GM23338 (cell line): Measurements from ENCODE around the gene HYAL1. TPM values are rescaled to one million over a fixed set of nuclear protein-coding genes. Genes with fewer than 3 reads are reported as not detected.

Experiments
- ATAC-seq: fragments of 200-7000 bp; cut with Tn5 transposase; 3 replicates; pipeline ENCODE4 v1.9.1; 2020
- DNase-seq: peaks from one replicate; pipeline ENCODE4 v3.0.0-alpha.2; 2015; ENCODE audit warnings: low spot score
- H2AFZ ChIP-seq: fragments of 200-600 bp; sonication (generic); 2 replicates; pipeline ENCODE4 v1.8.0; 2016; ENCODE audit warnings: antibody characterized with exemption, mild to moderate bottlenecking, moderate library complexity
- H3F3A ChIP-seq: fragments of 200-600 bp; sonication (generic); replicated peaks from 2 replicates; pipeline ENCODE4 v1.8.0; 2017; ENCODE audit warnings: antibody characterized with exemption, mixed run types, low read depth
- H3K27ac ChIP-seq: fragments of 200-600 bp; sonication (generic); 2 replicates; pipeline ENCODE4 v1.6.1; 2016; ENCODE audit warnings: low read depth
- H3K27me3 ChIP-seq: fragments of 200-600 bp; sonication (generic); 2 replicates; pipeline ENCODE4 v1.8.0; 2016; ENCODE audit warnings: mild to moderate bottlenecking, mixed run types, moderate library complexity; ENCODE audit not compliant: insufficient read depth
- H3K36me3 ChIP-seq: fragments of 200-600 bp; sonication (generic); 2 replicates; pipeline ENCODE4 v1.8.0; 2016; ENCODE audit warnings: mild to moderate bottlenecking; ENCODE audit not compliant: insufficient read depth
- H3K4me1 ChIP-seq: fragments of 200-600 bp; sonication (generic); 2 replicates; pipeline ENCODE4 v1.8.0; 2016; ENCODE audit warnings: mild to moderate bottlenecking, moderate library complexity; ENCODE audit not compliant: insufficient read depth
- H3K4me2 ChIP-seq: fragments of 200-600 bp; sonication (generic); 2 replicates; pipeline ENCODE4 v1.7.1; 2017; ENCODE audit warnings: mixed run types
- H3K4me3 ChIP-seq: fragments of 200-600 bp; sonication (generic); 2 replicates; pipeline ENCODE4 v1.6.1; 2016; ENCODE audit warnings: mixed run types
- H3K79me2 ChIP-seq: fragments of 200-600 bp; sonication (generic); replicated peaks from 2 replicates; pipeline ENCODE4 v1.8.0; 2017; ENCODE audit warnings: mild to moderate bottlenecking; ENCODE audit not compliant: insufficient read depth
- H3K9me2 ChIP-seq: fragments of 200-600 bp; sonication (generic); 2 replicates; pipeline ENCODE4 v1.8.0; 2017; ENCODE audit not compliant: insufficient read depth
- H4K20me1 ChIP-seq: fragments of 200-600 bp; sonication (generic); replicated peaks from 2 replicates; pipeline ENCODE4 v1.8.0; 2017; ENCODE audit warnings: mild to moderate bottlenecking; ENCODE audit not compliant: insufficient read depth
- H3K27ac Mint-ChIP-seq: 2 replicates; pipeline ENCODE4 v1.8.0; 2020; ENCODE audit warnings: inconsistent platforms, mild to moderate bottlenecking, moderate library complexity, mixed read lengths
- H3K27me3 Mint-ChIP-seq: 3 replicates; pipeline ENCODE4 v1.8.0; 2022; ENCODE audit warnings: low read depth, mild to moderate bottlenecking, moderate library complexity, mixed read lengths, inconsistent platforms; ENCODE audit not compliant: insufficient read depth, poor library complexity
- H3K36me3 Mint-ChIP-seq: 3 replicates; pipeline ENCODE4 v1.8.0; 2021; ENCODE audit warnings: low read depth, mild to moderate bottlenecking, inconsistent platforms, moderate library complexity, mixed read lengths
- H3K4me1 Mint-ChIP-seq: 3 replicates; pipeline ENCODE4 v1.8.0; 2020; ENCODE audit warnings: mild to moderate bottlenecking, inconsistent platforms, mixed read lengths
- H3K4me3 Mint-ChIP-seq: 3 replicates; pipeline ENCODE4 v1.8.0; 2021; ENCODE audit warnings: moderate library complexity, mild to moderate bottlenecking, inconsistent platforms, mixed read lengths
- H3K9me3 Mint-ChIP-seq: 3 replicates; pipeline ENCODE4 v1.8.0; 2020; ENCODE audit warnings: moderate library complexity, mild to moderate bottlenecking, inconsistent platforms, mixed read lengths
- JUNB ChIP-seq: IDR thresholded peaks from one replicate; pipeline ENCODE4 v1.6.1; 2016; ENCODE audit warnings: antibody characterized with exemption; ENCODE audit not compliant: unreplicated experiment
- POLR2AphosphoS5 ChIP-seq: IDR thresholded peaks from 2 replicates; pipeline ENCODE4 v1.6.1; 2016; ENCODE audit warnings: antibody characterized with exemption, low read depth
- REST ChIP-seq: IDR thresholded peaks from one replicate; pipeline ENCODE4 v1.6.1; 2018; ENCODE audit warnings: antibody characterized with exemption; ENCODE audit not compliant: unreplicated experiment
- STAT1 ChIP-seq: IDR thresholded peaks from one replicate; pipeline ENCODE4 v1.6.1; 2016; ENCODE audit warnings: antibody characterized with exemption; ENCODE audit not compliant: unreplicated experiment
- ZNF462 ChIP-seq: fragments of 250-450 bp; sonication (Bioruptor Pico); IDR thresholded peaks from 2 replicates; pipeline ENCODE4 v1.5.0; 2020; ENCODE audit warnings: mild to moderate bottlenecking, moderate library complexity
- polyA plus RNA-seq: library from polyadenylated mRNA; unstranded; fragments of >200 nt; fragmentation: Nextera tagmentation; extraction: Ambion mirVana; gene quantifications from 2 replicates; pipeline ENCODE4 v1.2.1, GENCODE V29; 2016
- total RNA-seq: library from RNA; depleted of rRNA; stranded (reverse); fragments of >200 nt; shearing (Covaris generic); gene quantifications from 2 replicates; pipeline ENCODE4 v1.2.3, GENCODE V29; 2014

Gene HYAL1
- total and polyA plus RNA-seq, 2 experiments from 2014 or later: 2.1 to 5.0 TPM

GRCh38 chr3:50318615-50319014 lies 15.2 kb upstream of the HYAL1 start (continued):
- TF ChIP-seq ZNF462 (no peak), STAT1 (no peak), POLR2AphosphoS5 (no peak), REST (no peak), JUNB (no peak)

- Histone ChIP-seq H3K9me2 (no peaks in the 10 kb centered on the region), H3K36me3 (peaks cover 8% of the 10 kb centered on the region), H2AFZ (no peak overlapping the region), H3K4me2 (no peak overlapping the region), H3K79me2 (peaks cover 26% of the 10 kb centered on the region), H3K27me3 (no peaks in the 10 kb centered on the region), H3K4me1 (peaks cover 11% of the 10 kb centered on the region), H3K4me3 (no peak overlapping the region), H3K27ac (no peak overlapping the region), H3F3A (peaks cover 20% of the 10 kb centered on the region; the same call in 1 of the 2 replicates), H4K20me1 (peaks cover 5% of the 10 kb centered on the region; the same call in 1 of the 2 replicates)
- no peak overlapping the region; the same call in 2 of the 3 replicates for H3K4me3 Mint-ChIP-seq
- H3K27ac Mint-ChIP-seq: no peak overlapping the region
- H3K36me3 Mint-ChIP-seq: peaks cover 64% of the 10 kb centered on the region
- peaks cover 25% of the 10 kb centered on the region for H3K4me1 Mint-ChIP-seq
- H3K27me3 Mint-ChIP-seq: peaks cover 10% of the 10 kb centered on the region
- peaks cover 12% of the 10 kb centered on the region for H3K9me3 Mint-ChIP-seq
- no peak for ATAC-seq
- no peak for DNase-seq
- TF ChIP-seq ZNF462: no peak
Observed at GRCh38 chr3:50318163-50318562, 14.8 kb upstream of the HYAL1 start.
